H1 (cell line): ENCODE measurements around the gene MRPL19. TPM values are rescaled to one million over a fixed set of nuclear protein-coding genes. Genes with fewer than 3 reads are reported as not detected.

Experiments
- CBX8 ChIP-seq: fragments of 300-800, 300-1000 bp; sonication (generic); IDR thresholded peaks from 2 replicates; pipeline ENCODE4 v1.7.1; 2016; ENCODE audit warnings: low read depth, low read length, borderline replicate concordance
- EGR1 ChIP-seq: IDR thresholded peaks from 2 replicates; pipeline ENCODE4 v1.6.1; 2011; ENCODE audit warnings: low read depth, low read length, borderline replicate concordance
- HDAC2 ChIP-seq, 2 experiments: fragments of 300-600 bp in 1 of 2; sonication (generic) in 1 of 2; IDR thresholded peaks; 2 replicates each; pipeline ENCODE4 v1.6.1; 2011 to 2012; ENCODE audit warnings: low read depth in 2 of 2, low read length in 2 of 2, mild to moderate bottlenecking in 2 of 2, moderate library complexity in 2 of 2, borderline replicate concordance in 1 of 2, inconsistent platforms in 1 of 2
- NANOG ChIP-seq: IDR thresholded peaks from 2 replicates; pipeline ENCODE4 v1.6.1; 2011; ENCODE audit warnings: low read length, low read depth, mild to moderate bottlenecking, inconsistent platforms; ENCODE audit not compliant: insufficient read depth, poor library complexity, severe bottlenecking
- PHF8 ChIP-seq: fragments of 200-600 bp; sonication (generic); conservative IDR thresholded peaks from 2 replicates; pipeline ENCODE4 v1.7.1; 2012; ENCODE audit warnings: low read depth, mild to moderate bottlenecking, inconsistent platforms, low read length, moderate library complexity
- SP4 ChIP-seq: IDR thresholded peaks from 2 replicates; pipeline ENCODE4 v1.6.1; 2012; ENCODE audit warnings: low read length, inconsistent platforms
- SUZ12 ChIP-seq: fragments of 200-600 bp; sonication (generic); IDR thresholded peaks from 2 replicates; pipeline ENCODE4 v1.6.1; 2012; ENCODE audit warnings: mild to moderate bottlenecking, inconsistent platforms, low read length, moderate library complexity, mixed read lengths
- YY1 ChIP-seq: IDR thresholded peaks from 2 replicates; pipeline ENCODE4 v1.6.1; 2011; ENCODE audit warnings: low read depth, mild to moderate bottlenecking, low read length
- polyA plus RNA-seq, 7 experiments: library from polyadenylated mRNA; depleted of rRNA in 3 of 7; stranded (reverse) in 5 of 7; unstranded in 2 of 7; fragments of >200 nt in 5 of 7; fragments of 200-250 nt in 2 of 7; gene quantifications; 1 replicate in 5 of 7; 2 replicates in 1 of 7; 4 replicates in 1 of 7; pipeline versions ENCODE4 v1.2.1 to v1.2.3, GENCODE V29; 2011 to 2013; ENCODE audit warnings: missing spikeins in 2 of 7, mixed read lengths in 2 of 7
- total RNA-seq: library from RNA; stranded (reverse); fragmentation: NEBNext Ultra II Directional; extraction: Animal tissue kit (Norgen Biotek cat#: 25700); gene quantifications from 2 replicates; pipeline ENCODE4 v1.2.1, GENCODE V29; 2021
- TF ChIP-seq, protein P1 (sequence below): IDR thresholded peaks from 2 replicates; pipeline ENCODE4 v1.6.1; 2012; ENCODE audit warnings: inconsistent platforms
- TF ChIP-seq, protein P2 (sequence below): IDR thresholded peaks from 2 replicates; pipeline ENCODE4 v1.6.1; 2012; ENCODE audit warnings: inconsistent platforms

Gene MRPL19
- total and polyA plus RNA-seq, 2 of the 8 experiments (the other 6 are each of a cell fraction or from before 2014, with no cell fraction given) = 18.1 to 75.2 TPM

GRCh38 chr2:75637568-75637967, 9.0 kb upstream of the MRPL19 start (continued):
- no peak for TF ChIP-seq EGR1
- TF ChIP-seq, protein P1, sequence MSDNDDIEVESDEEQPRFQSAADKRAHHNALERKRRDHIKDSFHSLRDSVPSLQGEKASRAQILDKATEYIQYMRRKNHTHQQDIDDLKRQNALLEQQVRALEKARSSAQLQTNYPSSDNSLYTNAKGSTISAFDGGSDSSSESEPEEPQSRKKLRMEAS = no peak
- TF ChIP-seq NANOG = no peak
- TF ChIP-seq SP4 = no peak
- no peak for TF ChIP-seq PHF8
- TF ChIP-seq, protein P2, sequence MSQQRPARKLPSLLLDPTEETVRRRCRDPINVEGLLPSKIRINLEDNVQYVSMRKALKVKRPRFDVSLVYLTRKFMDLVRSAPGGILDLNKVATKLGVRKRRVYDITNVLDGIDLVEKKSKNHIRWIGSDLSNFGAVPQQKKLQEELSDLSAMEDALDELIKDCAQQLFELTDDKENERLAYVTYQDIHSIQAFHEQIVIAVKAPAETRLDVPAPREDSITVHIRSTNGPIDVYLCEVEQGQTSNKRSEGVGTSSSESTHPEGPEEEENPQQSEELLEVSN = no peak
- TF ChIP-seq SUZ12 = no peak
- no peak for TF ChIP-seq HDAC2 (IDR thresholded peaks at IDR 0.05; ENCODE audit: borderline replicate concordance in 1 of 2, low read depth in 2 of 2, low read length in 2 of 2)
- TF ChIP-seq CBX8 = no peak
- TF ChIP-seq YY1 = no peak
